ENCODE data around the gene MITD1. TPM values are rescaled to one million over a fixed set of nuclear protein-coding genes. Genes with fewer than 3 reads are reported as not detected.

The MITD1 gene
- total RNA-seq, 4 donors from 2014 or later: 20.0 to 59.5 (median 27.9) TPM

- no peaks in the 10 kb centered on the region for H3K9me3 ChIP-seq
- H3K27me3 ChIP-seq: no peaks in the 10 kb centered on the region
- H3K36me3 ChIP-seq: peaks cover 64% of the 10 kb centered on the region
- no peaks in the 10 kb centered on the region for H3K4me1 ChIP-seq
- 75% methylated on average over 1 of the region's 1 CpG for WGBS
- TF ChIP-seq EP300 (IDR thresholded peaks at IDR 0.05) (no peak), POLR2AphosphoS5 (IDR thresholded peaks at IDR 0.05) (no peak), CTCF (IDR thresholded peaks at IDR 0.05) (no peak), POLR2A (IDR thresholded peaks at IDR 0.05) (no peak)
- H3K4me3 ChIP-seq: no peak overlapping the region
- no peak for DNase-seq (ENCODE audit: low spot score in 2 of 2)
- H3K27ac ChIP-seq: no peak overlapping the region
These were observed 11.3 kb downstream of the MITD1 start for GRCh38 chr2:99169534-99169933.

GRCh38 chr2:99166218-99166617 lies 14.6 kb downstream of the MITD1 start:
- 89% methylated on average over 5 of the region's 5 CpGs for WGBS
- TF ChIP-seq POLR2AphosphoS5 (IDR thresholded peaks at IDR 0.05) (no peak), EP300 (IDR thresholded peaks at IDR 0.05) (no peak), CTCF (IDR thresholded peaks at IDR 0.05) (no peak), POLR2A (IDR thresholded peaks at IDR 0.05) (no peak)
- Histone ChIP-seq H3K9me3 (no peaks in the 10 kb centered on the region), H3K27me3 (no peaks in the 10 kb centered on the region), H3K36me3 (peaks cover 51% of the 10 kb centered on the region), H3K4me3 (no peak overlapping the region), H3K27ac (no peak overlapping the region), H3K4me1 (no peaks in the 10 kb centered on the region)
- DNase-seq (ENCODE audit: low spot score in 2 of 2): no peak

GRCh38 chr2:99159594-99159993 lies 21.3 kb downstream of the MITD1 start:
- Histone ChIP-seq H3K27ac (no peak overlapping the region), H3K9me3 (no peaks in the 10 kb centered on the region), H3K27me3 (no peaks in the 10 kb centered on the region), H3K36me3 (peaks cover 14% of the 10 kb centered on the region), H3K4me1 (peaks cover 7% of the 10 kb centered on the region), H3K4me3 (no peak overlapping the region)
- no peak for DNase-seq (ENCODE audit: low spot score in 2 of 2)
- no peak for TF ChIP-seq CTCF (IDR thresholded peaks at IDR 0.05)
- 86% methylated on average over 4 of the region's 4 CpGs for WGBS

- Histone ChIP-seq H3K4me3 (no peak overlapping the region), H3K27ac (no peak overlapping the region), H3K4me1 (peaks cover 17% of the 10 kb centered on the region), H3K27me3 (no peaks in the 10 kb centered on the region), H3K36me3 (peaks cover 14% of the 10 kb centered on the region), H3K9me3 (no peaks in the 10 kb centered on the region)
- TF ChIP-seq EP300 (IDR thresholded peaks at IDR 0.05) (no peak), POLR2A (IDR thresholded peaks at IDR 0.05) (no peak), POLR2AphosphoS5 (IDR thresholded peaks at IDR 0.05) (no peak)
- DNase-seq (ENCODE audit: low spot score in 2 of 2): no peak
- 95% methylated on average over 5 of the region's 5 CpGs for WGBS
These were observed 22.3 kb downstream of the MITD1 start for GRCh38 chr2:99158599-99158998.

GRCh38 chr2:99156891-99157290 lies 24.0 kb downstream of the MITD1 start:
- H3K4me1 ChIP-seq: peaks cover 20% of the 10 kb centered on the region
- no peaks in the 10 kb centered on the region for H3K27me3 ChIP-seq
- no peaks in the 10 kb centered on the region for H3K9me3 ChIP-seq
- TF ChIP-seq CTCF (IDR thresholded peaks at IDR 0.05): no peak
- TF ChIP-seq POLR2A (IDR thresholded peaks at IDR 0.05): no peak
- 57% methylated on average over 1 of the region's 1 CpG for WGBS
- no peak overlapping the region for H3K27ac ChIP-seq
- DNase-seq (ENCODE audit: low spot score in 2 of 2): no peak
- peaks cover 11% of the 10 kb centered on the region for H3K36me3 ChIP-seq
- H3K4me3 ChIP-seq: no peak overlapping the region
